Renal pelvis (tissue), 4 donors: Measurements from ENCODE around the gene IFNL1. TPM values are rescaled to one million over a fixed set of nuclear protein-coding genes. Genes with fewer than 3 reads are reported as not detected.
"Not testable (repeated sequence)": the region's sequence is repeated elsewhere in the genome, so short reads cannot be mapped to it uniquely, and the experiment has no call there.

ENCODE experiments used
- DNase-seq: peaks from one replicate; pipeline ENCODE4 v3.0.0-alpha.2; 2013
- polyA plus RNA-seq, 3 donors: library from polyadenylated mRNA; unstranded; fragments of 120-200 nt; gene quantifications; one replicate each; pipeline ENCODE4 v1.2.1, GENCODE V29; 2013; ENCODE audit not compliant: insufficient read length in 3 of 3

Gene IFNL1
- polyA plus RNA-seq, 3 donors = not detected

- DNase-seq = no peak
Observed at GRCh38 chr19:39270036-39270871, 26.0 kb upstream of the IFNL1 start.

GRCh38 chr19:39273859-39274258 lies 22.3 kb upstream of the IFNL1 start:
- not testable (repeated sequence) for DNase-seq

GRCh38 chr19:39275578-39275977 lies 20.6 kb upstream of the IFNL1 start:
- no peak for DNase-seq

- no peak for DNase-seq
Observed at GRCh38 chr19:39276740-39277139, 19.5 kb upstream of the IFNL1 start.

- DNase-seq = no peak
Observed at GRCh38 chr19:39277598-39277997, 18.6 kb upstream of the IFNL1 start.

GRCh38 chr19:39282021-39282420 lies 14.2 kb upstream of the IFNL1 start:
- no peak for DNase-seq

GRCh38 chr19:39284032-39284431 lies 12.2 kb upstream of the IFNL1 start:
- no peak for DNase-seq

GRCh38 chr19:39293394-39293793 lies 2.8 kb upstream of the IFNL1 start:
- no peak for DNase-seq

GRCh38 chr19:39296906-39297305 lies 699 bp downstream of the IFNL1 start:
- no peak for DNase-seq

- DNase-seq = no peak
Observed at GRCh38 chr19:39297931-39298634, 1.9 kb downstream of the IFNL1 start.

- no peak for DNase-seq
Observed at GRCh38 chr19:39299404-39299803, 3.2 kb downstream of the IFNL1 start.

GRCh38 chr19:39299832-39300231 lies 3.6 kb downstream of the IFNL1 start:
- DNase-seq = no peak

- no peak for DNase-seq
Observed at GRCh38 chr19:39301021-39301420, 4.8 kb downstream of the IFNL1 start.

GRCh38 chr19:39301562-39301961 lies 5.4 kb downstream of the IFNL1 start:
- DNase-seq = no peak

- DNase-seq = no peak
Observed at GRCh38 chr19:39303373-39304184, 7.4 kb downstream of the IFNL1 start.

- DNase-seq = no peak
Observed at GRCh38 chr19:39304185-39304513, 7.9 kb downstream of the IFNL1 start.

- no peak for DNase-seq
Observed at GRCh38 chr19:39304701-39305571, 8.7 kb downstream of the IFNL1 start.

- no peak for DNase-seq
Observed at GRCh38 chr19:39306075-39306474, 9.9 kb downstream of the IFNL1 start.

GRCh38 chr19:39307046-39307821 lies 11.0 kb downstream of the IFNL1 start:
- DNase-seq = no peak

- DNase-seq = no peak
Observed at GRCh38 chr19:39307822-39308530, 11.8 kb downstream of the IFNL1 start.
